ENCODE results near the gene ADCY7.

Gene ADCY7

DNA sequence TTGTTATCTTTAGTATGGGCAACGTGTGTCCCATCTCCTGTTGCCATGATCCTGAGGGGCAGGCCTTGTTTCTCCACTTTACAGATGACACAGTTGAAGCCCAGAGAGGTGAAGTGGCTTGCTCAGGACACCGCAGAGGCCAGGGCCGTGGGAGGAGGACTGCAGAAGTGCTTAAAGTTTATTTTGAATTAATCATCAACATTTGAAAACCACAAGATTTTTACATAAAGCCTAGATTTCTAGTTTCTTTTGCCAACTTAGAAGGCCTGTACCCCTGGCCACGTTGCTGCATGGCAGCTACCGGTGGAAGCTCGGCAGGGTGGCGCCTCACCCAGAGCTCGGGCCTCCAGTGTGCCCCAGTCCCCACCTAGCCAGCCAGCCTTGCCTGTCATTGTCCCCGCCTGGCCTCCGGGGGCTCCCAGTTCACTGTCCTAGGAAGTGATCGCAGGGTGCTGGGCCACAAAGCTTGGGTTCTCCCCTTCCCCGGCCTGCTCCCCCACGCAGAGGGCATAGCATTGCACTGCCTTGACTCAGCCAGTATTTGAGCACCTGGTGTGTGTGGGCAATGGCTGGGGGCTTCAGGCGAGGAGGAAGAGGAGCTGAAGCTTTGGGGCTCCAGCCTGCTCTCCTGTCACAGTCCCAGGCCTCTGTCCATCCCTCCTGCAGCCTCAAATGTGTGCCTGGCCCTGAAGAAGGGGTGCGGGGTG, 14.8 kb upstream of the ADCY7 start:
- no peak for DNase-seq

GRCh38 chr16:50252082-50252611, 14.2 kb upstream of the ADCY7 start:
- DNase-seq = no peak

DNA sequence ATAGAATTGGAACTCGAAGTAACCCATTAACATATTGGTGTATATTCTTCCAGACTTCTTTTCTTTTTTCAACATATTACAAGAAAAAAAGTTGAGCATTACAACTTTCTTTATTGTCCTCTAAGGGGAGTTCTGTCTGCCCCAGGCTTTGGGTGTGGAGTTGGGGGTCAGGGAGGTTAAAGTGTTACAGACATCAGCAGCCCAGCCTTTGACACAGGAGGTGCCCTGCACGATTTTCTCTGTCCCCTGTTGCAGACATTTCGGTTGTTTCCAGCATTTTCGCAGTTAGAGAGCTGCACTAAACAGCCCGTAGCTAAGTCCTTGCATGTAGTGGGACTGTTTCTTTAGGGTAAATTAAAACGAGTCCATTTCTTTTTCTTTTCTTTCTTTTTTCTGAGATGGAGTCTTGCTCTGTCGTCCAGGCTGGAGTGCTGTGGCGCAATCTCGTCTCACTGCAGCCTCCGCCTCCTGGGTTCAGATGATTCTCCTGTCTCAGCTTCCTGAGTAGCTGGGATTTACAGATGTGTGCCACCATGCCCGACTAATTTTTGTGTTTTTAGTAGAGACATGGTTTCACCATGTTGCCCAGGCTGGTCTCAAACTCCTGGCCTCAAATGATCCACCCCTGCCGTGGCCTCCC, 13.4 kb upstream of the ADCY7 start:
- DNase-seq = no peak

GRCh38 chr16:50253514-50253910, 12.8 kb upstream of the ADCY7 start:
- no peak for DNase-seq

- DNase-seq = no peak
These were observed 12.3 kb upstream of the ADCY7 start for GRCh38 chr16:50254072-50254471.

DNA sequence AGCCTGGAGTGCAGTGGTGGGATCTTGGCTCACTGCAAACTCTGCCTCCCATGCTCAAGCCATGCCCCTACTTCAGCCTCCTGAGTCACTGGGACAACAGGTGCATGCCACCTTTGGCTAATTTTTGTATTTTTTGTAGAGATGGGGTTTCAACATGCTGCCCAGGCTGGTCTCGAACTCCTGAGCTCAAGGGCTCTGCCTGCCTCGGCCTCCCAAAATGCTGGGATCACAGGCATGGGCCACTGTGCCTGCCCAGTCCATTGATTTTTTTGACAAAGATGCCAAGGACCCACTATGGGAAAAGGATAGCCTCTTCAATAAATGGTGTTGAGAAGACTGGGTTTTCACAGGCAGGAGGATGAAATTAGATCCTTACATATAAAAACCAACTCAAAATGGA, 10.8 kb upstream of the ADCY7 start:
- DNase-seq = no peak

GRCh38 chr16:50256604-50257003, 9.7 kb upstream of the ADCY7 start:
- DNase-seq = no peak

DNA sequence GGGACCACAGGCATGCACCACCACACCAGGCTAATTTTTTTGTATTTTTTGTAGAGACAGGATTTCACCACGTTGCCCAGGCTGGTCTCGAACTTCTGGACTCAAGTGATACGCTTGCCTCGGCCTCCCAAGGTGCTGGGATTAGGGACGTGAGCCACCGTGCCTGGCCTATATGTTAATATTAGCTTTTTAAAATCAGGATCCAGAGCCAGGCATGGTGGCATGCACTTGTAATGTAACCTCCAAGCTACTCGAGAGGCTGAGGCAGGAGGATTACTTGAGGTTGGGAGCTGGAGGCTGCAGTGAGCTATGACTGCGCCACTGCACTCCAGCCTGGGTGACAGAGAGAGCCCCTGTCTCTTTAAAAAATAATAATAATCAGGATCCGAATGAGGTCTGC, 8.5 kb upstream of the ADCY7 start:
- DNase-seq = no peak

GRCh38 chr16:50259334-50260205, 6.8 kb upstream of the ADCY7 start:
- DNase-seq = peak in 1 of 6 experiments; percentile 24

GRCh38 chr16:50260206-50261159, 5.9 kb upstream of the ADCY7 start:
- DNase-seq = no peak

DNA sequence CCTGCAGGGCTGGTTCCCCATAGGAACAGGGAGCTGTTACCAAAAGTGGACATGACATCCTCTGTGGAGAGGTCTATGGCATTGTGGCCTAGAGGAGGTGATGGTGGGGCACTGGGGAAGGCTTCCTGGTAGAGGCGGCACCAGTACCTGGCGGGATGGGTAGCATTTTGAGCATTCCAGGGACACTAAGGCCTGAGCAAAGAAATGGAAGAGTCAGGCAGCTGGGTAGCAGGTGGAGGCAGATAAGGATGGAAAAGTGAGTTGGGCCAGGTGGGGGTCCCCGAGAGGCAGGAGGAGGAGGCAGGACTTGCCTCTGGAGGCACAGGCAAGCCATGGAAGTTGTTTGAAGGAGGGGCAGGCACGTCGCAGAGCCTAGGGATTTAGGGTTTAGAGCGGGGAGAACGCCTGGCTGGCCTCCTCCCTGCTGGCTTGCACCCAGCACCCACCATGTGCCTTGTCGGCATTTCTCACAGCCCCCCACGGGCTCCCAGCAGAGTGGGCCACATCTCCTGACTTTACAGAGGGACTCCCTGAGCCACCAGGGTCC, 5.1 kb upstream of the ADCY7 start:
- DNase-seq = no peak

DNA sequence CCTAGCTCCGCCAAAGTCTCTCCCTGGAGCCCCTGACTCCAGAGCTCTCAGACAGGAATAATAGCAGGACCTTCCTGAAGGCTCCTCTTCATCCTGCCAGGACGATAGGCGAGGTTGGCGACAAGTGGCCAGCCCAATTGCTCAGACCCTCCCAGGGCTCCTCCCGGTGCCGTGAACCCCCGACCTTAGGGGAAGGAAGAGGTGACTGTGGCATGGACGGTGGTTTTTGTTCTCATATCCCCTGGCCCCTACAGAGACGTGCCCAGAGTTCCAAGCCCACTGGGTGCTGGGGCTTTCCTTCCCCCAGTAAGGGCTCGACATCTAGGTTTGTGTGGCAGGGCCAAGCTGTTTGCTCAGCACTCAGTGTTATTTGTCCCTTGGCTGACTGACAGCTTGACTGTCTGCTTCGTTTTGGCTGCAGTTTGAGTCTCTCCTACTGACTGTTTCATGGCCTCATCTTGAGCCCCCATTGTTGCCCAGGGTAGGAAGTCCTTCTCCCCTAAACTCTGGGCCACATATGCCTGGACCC, 4.6 kb upstream of the ADCY7 start:
- DNase-seq = no peak

- DNase-seq = no peak
These were observed 3.1 kb upstream of the ADCY7 start for GRCh38 chr16:50263060-50263909.

- no peak for DNase-seq
These were observed 2.1 kb upstream of the ADCY7 start for GRCh38 chr16:50263940-50264929.

- peak in 5 of 6 experiments; percentile 11 to 60 (median 38) for DNase-seq
These were observed 1.1 kb upstream of the ADCY7 start for GRCh38 chr16:50265260-50265659.

GRCh38 chr16:50265716-50266336, 525 bp upstream of the ADCY7 start:
- no peak for DNase-seq

DNA sequence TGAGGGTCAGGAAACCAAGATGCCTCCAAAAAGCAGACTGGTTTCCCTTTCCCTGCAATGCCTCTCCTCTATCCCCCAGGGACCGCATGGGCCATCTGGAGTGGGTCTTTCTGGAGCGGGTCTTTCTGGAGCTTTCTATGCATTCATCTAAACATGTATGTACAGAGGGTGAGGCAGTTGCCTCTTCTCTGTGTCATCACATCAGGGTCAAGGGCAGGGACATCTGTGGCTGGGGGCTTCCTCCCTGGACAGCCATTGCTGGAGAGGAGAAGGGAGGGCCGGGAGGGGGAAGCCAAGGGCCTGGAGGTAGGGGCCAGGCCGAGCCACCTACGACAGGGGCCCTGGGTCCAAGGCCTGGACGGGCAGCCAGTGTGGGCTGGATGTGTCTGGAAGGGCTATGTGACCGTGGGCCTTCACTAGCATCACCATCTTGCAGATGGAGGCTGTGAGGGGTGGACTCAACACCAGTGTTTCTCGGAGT, 840 bp downstream of the ADCY7 start:
- no peak for DNase-seq

DNA sequence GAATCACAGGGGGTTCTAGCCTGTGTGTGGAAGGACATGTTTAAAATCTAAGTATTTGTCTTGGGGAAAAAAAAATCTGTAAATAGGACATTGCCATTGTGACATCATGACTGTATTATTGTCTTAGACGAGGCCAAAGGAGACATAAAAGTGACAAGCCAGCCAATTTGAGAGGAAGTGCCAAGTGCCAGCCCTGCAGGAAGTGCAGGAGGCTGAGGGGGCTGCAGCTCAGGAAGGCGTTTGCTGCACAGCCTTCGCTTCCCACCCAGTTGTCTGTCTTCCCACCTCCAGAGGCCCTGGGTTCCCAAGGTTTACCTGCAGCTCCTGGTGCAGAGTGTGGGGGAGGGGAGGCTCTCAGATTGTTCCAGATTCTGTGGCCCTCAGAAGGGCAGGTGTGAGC, 1.3 kb downstream of the ADCY7 start:
- DNase-seq = peak in 5 of 6 experiments; percentile 11 to 21 (median 17)

GRCh38 chr16:50268352-50268751, 2.0 kb downstream of the ADCY7 start:
- DNase-seq = no peak
